Medulla oblongata (tissue), 1 donor: ENCODE data around the gene LYZL1.
"Not testable (repeated sequence)": the region's sequence is repeated elsewhere in the genome, so short reads cannot be mapped to it uniquely, and the experiment has no call there.

Experiments
- DNase-seq: peaks from one replicate; pipeline ENCODE4 v3.0.0-alpha.2; 2015; ENCODE audit errors: extremely low spot score

The LYZL1 gene

DNA sequence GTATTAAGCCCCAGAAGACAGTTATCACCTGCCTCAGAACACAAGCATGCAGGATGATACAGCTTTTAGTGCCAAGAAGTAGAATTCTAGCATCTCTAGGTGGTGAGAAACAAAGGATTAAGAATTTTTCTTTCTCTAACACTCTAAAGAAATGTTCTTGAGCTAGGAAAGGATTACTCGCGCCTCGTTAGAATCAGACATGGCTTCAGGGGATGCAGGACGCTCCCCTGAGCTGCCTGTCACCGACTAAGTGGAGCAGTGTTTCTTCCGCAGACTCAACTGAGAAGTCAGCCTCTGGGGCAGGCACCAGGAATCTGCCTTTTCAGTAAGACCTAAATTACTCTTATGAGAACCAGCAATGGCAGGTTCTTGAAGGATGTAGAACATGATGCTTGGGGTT is at the start of gene LYZL1:
LYZL1 (plus strand) TSS at position 165 of the 400 bp plus-strand sequence. CDS start 2,798 bp downstream, outside the sequence.
- not testable (repeated sequence) for DNase-seq

DNA sequence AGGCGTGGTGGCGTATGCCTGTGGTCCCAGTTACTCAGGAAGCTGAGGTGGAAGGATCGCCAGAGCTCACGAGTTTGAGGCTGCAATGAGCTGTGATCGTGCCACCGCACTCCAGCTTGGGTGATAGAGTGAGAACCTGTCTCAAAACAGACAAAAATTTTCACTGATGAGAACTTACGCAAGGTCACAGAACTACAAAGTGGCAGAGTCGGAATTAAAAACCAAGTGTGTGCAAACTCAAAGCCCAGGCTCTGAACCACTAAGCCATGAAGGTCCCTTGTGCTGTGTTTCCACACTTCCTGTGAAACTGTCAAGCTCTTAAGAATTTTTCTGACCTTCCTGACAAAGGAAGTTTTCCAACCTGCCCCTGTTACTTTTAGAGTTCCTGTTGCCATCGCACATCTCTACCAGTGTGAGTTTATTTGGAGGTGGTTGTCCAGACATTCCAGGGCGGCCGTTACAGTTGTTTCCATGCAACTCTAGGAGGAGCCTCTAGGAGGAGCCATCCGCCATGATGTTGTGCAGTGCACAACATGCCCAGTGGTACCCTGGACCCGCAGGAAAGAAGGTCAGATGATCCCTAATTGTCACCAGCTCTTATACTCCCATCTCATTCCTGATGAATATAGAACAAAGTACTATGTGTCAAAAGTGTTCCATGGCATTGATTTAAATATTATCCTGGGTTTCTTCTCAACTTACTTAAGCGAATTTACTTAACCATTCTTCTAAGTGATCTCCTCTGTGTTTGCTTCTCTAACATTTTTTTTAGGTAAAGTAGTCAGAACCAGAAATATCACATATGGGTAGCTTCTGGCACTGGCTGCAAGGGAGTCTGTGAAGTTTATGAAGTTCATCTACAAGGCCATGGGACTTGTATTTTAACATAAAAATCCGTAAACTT is 49.0 kb upstream of the LYZL1 start:
- DNase-seq = no peak

DNA sequence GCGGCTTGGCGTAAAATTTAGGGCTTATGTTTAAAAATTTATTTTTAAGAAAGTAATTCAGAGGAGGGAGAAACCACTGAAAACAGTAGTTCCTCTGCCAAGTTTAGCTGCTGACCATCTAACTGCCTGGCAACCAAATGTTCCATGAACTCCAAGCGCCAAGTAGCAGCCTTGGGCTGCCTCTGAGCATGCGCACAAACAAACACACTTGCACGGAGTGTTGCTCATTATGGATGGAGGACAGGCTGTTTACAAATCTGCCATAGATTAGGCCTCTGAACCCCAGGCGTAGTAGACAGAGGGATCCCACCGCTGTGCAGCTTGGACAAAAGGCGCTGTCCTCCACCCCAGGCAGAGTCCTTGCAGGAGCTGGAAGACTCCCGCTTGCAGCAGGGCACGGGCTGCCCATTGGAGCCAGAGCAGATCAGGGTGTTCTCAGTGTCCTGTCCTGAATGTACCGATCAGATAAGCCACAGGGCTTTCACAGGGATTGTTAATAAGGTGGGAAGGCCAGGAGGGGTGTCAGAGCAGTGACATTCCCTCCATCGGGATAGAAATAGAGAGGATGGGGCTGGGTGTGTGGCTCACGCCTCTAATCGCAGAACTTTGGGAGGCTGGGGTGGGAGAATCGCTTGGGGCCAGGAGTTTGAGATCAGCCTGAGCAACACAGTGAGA is 47.7 kb upstream of the LYZL1 start:
- peak; percentile 64 for DNase-seq

DNA sequence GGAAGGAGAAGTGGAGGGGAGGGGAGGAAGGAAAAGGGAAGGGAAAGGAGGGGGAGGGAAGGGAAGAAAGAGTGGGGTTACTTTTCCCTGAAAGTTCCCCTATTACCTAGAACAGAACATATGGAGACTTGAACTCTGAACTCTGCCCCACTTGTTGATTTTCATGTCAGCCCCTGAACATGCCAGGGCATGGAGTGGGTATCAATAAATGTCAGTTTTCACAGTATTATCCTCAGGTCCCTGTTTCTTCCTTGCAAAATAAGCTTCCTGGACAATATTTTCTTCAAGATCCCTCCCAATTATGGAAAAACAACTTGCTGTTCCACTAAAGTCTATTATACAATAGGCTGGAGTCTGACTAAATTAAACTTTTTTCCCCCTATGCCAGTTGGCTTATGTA is 46.9 kb upstream of the LYZL1 start:
- DNase-seq = no peak

DNA sequence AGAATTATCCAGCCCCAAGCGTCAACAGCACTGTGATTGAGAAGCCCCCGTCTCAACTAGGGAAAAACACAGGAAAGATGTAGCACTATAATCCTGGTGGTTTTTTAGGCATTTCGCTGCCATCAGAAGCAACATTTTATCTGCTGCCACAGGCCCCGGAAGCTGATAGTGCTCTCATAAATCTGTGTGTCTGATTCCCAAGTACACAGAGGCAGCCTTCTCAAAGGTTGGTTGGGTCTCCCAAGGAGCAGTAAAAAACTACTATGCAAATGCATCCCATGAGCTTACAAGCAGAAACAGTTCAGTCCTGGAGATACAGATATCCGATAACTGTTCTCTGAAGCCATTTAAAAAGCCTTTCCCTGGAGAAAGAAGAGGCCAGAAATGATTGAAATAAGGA is 45.8 kb upstream of the LYZL1 start:
- DNase-seq = no peak

DNA sequence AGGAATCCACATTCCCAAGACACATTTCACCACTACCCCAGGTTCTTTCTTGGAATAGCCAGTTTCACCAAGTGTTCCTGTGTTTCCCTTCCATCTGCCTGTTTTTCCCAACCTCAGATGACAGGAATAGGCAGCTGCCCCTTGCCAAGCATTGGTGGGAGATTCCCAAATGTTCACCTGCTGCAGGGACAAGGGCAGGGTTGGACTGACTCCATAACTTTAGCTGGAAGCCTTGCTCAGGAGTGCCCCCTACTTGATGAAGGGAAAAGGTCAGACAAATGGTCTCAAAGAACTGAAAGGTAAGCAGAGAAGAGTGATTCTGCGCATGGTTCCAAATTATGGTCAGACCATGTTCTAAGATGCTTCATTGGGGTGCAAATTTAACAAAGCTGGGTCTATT is 45.1 kb upstream of the LYZL1 start:
- no peak for DNase-seq

DNA sequence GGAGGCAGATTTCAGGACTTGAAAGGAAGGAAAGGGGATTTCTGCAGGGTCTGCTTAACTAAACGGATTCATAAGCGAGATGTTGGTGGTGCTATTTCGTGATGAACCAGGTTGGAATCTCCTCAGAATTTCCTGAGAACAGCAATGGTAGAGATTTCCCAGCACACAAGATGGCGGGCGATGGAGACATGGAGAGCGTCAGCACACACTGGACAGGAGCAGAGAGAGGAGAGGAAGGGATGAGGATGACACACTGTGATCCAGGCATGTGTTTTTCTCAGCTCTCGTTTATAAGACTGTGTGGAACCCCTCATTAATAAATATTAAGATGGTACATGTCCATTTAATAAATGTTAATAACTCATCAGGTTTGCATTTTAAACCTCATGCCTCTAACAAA is 43.9 kb upstream of the LYZL1 start:
- peak; percentile 23 for DNase-seq

DNA sequence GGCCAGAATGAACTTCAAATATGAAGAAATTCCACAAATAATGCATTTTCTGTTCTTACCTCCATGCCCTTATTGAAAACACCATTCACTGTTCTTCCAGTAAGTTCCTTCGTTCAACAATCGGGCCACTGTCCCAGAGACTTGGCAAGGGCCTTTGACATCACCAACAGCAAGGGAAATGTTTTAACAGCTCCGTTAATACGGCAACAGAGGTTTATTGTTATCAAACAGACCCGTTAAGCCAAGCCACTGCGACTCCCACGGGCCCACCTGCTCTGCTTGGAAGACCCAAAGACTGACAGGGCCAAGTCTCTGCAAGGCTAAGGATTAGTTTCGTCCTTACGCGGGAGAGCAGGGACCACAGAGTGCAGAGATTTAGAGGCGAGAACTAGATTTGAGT is 43.4 kb upstream of the LYZL1 start:
- peak; percentile 95 for DNase-seq

DNA sequence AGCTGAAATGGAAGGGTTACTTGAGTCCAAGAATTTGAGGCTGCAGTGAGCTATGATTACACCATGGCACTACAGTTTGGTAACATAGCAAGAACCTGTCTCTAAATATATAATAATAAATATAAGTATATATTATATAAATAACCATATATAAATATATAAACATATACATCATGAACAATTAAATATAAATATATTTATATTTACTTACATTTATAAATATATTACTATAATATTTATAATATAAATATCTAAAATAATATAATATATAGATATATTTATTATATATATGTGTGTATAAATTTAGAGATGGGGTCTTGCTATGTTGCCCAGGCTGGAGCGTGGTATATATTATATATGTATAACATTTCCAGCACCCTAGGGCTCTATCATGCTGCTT is 42.4 kb upstream of the LYZL1 start:
- no peak for DNase-seq

DNA sequence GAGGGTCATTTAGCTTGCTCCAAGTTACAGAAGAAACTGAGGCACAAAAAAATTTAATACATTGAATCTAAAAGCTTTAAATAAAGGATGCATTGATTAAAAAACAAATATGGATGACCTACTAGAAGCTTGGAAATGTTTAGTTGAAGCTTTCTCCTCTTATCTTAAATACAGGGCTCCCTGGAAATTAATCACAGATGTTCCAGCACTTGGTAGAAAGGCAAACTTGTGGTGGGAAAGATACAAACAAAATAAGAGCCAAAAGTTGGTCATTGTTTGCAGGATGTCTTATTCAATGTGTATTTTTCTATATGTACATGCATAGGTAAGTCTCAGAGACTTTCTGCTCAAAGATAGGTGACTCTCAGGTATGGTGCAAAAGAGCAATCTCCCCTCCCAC is 40.7 kb upstream of the LYZL1 start:
- no peak for DNase-seq

DNA sequence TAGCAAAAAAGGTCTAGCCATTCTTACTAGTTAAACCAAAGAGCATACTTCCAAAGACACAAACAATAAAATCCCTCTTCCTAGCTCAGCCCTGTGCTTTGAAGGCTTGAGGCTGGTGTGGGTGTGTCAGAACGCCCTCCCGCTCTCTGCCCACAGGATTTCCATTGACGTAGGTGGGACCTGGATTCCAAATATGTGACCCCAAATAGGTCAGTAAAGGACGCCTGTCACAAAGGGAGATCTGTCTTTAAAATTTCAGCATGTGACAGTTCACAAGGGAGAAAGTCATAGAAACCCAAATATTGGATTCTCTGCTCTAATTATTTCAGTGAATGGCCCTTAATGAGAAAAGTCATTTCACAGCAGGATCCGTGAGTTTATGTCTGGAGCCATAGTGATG is 39.9 kb upstream of the LYZL1 start:
- peak; percentile 57 for DNase-seq

DNA sequence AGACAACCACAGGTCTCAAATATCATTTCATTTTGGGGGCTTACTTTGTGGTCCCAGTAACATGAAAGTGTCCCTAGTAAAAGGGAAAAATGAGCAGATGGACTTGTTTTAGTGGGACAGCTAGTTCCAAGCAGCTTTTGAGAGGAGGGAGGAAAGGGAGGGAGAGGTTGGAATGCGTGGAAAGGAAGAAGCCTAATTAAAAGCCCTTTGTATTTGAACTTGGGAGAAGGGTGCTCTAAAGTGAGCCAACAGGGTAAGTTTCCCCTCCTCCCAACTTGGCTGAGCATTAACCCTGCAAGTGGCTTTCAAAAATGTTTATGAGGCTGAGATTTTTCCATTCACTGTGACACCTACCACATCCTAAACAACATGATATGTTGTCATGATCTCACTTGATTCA is 38.8 kb upstream of the LYZL1 start:
- DNase-seq = no peak

DNA sequence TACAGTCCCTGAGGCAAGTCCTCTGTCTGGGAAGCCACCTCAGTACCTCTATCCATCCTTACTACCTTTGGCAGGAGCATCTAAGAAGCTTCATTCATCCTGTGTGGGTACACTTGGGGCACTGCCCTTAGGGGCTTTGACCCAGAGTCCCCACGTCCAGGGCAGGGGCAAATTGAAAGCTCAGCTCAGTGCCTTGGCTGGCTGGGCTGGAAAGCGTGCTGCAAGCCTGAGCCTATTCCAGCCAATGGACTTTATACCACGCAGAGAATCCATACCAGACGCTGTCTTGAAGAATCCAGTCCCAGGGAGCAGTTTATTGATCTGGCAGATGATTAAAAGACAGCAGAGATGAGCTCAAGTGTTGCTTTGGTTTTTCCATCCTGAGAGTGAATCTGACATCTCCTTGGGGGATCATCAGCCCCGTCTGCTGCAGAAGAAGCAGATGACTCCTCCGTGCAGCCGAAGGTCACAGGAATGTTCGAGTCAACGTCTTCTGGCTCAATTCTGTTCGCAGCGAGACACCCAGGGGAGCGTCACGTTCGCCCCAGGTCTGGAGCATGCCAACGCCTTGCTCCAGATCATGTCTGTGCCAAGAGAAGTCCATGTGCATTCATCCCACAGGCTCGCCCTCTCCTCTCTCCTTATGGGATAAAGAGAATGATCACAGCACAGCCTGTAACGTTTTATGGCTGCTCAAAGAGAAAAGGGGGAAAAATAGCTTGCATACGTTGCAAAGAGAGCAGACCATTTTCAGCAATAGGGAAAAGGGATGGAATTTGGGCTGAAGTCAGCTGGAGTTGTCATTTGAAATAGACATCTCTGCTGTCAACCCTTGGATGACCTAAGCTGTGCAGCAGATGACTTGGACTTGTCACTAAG is 35.8 kb upstream of the LYZL1 start:
- no peak for DNase-seq

DNA sequence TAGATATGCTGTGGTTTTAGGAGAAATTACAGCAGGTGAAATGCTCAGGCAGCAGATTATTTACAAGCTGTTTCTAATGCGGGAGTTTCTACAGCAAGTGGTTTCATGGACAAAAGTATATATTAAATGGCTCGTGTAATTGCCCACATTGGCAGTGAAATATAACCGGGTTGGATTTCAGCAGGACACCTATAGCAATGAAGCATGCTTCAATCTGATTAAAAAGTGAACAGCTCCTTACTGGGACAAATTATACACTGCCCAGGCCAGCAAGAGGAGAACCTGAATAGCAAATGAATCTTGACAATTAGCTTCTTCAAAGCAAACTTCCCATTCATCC is 35.2 kb upstream of the LYZL1 start:
- no peak for DNase-seq

DNA sequence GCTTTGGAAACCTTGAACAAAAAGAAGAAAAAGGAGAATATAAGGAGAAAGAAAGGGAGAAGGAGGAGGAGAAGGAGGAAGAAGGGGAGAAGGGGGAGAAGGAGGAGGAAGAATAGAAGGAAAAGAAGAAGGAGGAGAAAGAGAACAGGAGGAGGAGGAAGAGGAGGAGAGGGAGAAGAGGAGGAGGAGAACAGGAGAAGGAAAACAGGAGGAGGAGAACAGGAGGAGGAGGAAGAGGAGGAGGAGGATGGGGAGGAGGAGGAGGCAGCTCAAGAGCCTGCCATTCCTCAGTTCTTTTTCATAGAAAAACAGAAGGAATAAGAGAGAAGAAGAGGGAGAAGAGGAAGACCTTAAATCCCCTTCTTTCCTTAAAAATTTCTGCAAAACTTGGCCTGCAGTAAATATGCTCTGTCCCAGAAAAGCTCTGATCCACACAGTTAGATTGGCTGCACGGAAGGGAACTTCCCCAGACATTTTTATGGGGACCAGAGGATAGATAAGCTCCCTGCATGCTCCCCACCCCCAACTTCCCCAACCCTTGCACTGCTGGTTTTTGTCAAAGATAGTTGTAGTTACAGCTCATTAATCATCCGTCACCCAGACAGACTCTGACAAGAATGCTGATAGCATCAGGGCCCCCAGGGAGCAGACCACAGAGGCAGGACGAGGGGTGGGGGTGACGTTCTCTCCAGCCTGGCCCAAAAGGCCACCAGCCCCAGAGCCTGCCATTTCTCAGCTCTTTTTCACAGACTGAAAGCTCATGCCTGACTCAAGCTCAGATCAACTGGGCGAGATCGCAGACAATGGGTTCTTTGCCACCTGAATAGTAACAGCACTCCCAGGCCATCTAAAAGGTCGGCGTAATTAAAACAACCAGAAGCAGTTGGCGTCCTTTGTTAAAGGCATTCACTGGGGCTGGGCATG is 34.5 kb upstream of the LYZL1 start:
- no peak for DNase-seq

DNA sequence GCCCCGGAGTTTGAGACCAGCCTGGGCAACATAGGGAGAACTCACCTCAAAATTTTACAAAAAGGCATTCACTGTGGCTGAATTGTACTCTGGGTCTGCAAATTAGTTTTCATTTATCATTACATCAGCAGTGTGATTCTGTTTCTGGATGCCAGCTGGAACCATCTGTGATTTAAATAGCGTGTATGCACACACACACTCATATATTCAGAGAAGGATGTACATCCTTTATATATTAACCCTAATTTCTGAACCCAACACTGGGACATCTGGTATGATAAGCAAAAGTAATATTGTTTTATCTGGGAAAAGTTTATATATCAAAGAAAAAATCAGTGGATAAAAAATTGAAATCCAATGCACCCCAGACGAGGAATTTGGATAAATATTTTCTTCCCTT is 33.8 kb upstream of the LYZL1 start:
- DNase-seq = no peak

DNA sequence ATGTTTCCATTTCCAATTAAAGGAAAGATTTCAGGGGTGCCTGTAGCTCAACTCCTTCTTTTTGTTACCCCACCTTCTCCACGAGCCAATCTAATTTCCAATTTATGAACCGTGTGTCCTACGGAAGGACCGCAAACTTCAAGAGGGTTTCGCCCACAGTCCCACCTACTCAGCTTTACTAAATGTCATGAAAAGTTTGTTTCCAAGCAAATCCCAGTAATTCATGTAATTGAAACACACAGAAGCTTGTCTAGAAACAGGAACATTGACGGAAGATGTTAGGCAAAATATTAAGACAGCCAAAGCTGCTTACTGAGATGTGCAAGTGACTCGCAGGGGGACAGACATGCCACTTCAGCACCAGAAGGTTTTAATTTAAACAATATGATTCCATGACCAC is 32.9 kb upstream of the LYZL1 start:
- no peak for DNase-seq

DNA sequence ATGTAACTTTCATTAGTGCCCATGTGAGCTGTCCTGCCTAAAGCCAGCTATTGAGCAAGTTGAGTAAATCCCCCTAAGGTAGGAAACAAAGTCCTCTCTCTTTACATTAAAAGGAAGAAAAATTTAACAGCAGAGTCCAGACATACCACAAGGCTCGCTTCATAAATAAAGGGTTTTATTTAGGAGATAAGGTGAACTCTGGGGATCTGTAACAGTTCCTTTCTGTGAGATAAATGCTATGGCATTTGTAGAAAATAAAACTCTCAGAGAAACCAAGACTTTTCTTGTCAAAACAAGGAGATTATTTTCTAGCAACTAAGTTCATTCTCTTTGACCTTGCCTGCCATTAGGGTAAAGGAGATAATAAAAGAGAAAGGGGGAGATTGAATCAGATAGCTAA is 32.3 kb upstream of the LYZL1 start:
- DNase-seq = no peak

DNA sequence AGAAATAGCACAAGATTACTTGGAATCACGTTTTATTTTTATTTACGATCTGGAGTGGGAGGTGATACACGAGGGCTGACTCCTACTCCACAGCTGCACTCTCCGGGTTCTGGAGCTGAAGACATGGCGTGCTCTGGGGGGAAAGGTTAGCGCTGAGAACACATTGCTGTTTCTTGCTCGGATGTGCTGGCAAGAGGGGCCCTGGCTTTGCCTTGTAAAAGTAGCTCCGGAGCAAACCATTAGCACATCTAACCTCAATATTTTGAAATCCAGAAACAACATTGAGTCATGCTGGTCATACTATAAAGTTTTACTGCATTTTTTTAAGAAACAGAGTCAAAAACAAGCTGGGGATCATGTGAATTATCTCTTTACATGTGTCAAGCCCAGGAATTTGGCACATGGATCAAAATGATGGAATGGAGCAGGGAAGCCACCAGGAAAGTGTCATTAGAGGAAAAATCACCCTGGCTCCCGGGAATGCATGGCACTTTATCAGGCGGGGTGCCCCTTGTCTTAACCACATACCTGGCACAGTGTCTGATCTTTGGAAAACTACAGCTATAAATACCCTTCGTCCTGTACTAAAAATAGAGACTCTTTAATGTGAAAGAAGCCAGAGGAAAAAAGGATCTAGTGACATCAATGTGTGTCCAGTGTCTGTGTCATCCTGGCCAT is 31.6 kb upstream of the LYZL1 start:
- DNase-seq = no peak

DNA sequence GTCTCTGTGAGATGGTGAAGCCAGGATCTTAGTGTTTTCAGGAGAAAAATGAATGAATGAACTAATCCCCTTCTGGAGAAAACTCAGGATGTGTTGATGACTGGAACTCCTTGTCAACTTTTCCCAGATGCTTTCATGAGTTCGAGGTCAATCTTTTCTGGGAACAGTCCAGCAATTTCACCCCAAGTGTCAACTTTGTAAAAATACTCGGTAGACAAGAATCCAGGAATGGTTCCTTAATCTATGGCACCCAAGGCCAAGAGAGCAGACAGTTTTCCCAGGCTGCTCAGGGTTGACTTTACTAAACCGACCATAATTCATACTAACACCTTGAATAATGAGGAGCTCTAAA is 31.1 kb upstream of the LYZL1 start:
- DNase-seq = no peak

DNA sequence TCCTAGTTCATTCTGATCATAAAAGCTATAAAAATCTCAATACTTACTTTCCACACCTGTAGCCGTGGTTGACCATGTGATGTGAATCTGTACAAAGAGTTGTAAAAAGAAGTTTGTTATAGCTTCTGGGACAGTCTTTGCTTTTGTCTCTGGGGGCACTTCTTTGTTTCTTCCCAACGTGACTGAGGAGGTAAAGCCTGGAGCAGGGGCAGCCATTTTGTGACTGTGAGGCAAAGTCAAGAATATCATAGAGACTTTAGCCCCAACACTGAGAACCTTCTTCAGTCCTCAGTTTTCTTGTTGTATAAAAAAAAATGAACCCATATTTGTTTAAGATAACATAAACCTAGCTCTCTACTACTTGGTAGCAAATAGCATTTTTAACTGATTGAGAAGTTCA is 29.4 kb upstream of the LYZL1 start:
- DNase-seq = no peak
